Endodermal cell (in vitro differentiated cells): Measurements from ENCODE around the gene TMEM209. TPM values are rescaled to one million over a fixed set of nuclear protein-coding genes. Genes with fewer than 3 reads are reported as not detected.

ENCODE experiments used
- DNase-seq: peaks from one replicate; pipeline ENCODE4 v3.0.0-alpha.2; 2017
- H3K27ac ChIP-seq: 2 replicates; pipeline ENCODE4 v1.5.1; 2013; ENCODE audit warnings: mild to moderate bottlenecking, low read depth, low read length, moderate library complexity
- H3K27me3 ChIP-seq: 2 replicates; pipeline ENCODE4 v1.6.1; 2013; ENCODE audit warnings: mild to moderate bottlenecking, low read length, moderate library complexity; ENCODE audit not compliant: insufficient read depth, control insufficient read depth, poor library complexity, severe bottlenecking
- H3K36me3 ChIP-seq: 2 replicates; pipeline ENCODE4 v1.7.0; 2013; ENCODE audit warnings: mild to moderate bottlenecking, low read length, moderate library complexity; ENCODE audit not compliant: control insufficient read depth, insufficient read depth
- H3K4me1 ChIP-seq: one replicate; pipeline ENCODE4 v1.7.0; 2013; ENCODE audit warnings: low read length; ENCODE audit not compliant: control insufficient read depth, insufficient read depth
- H3K4me3 ChIP-seq: 2 replicates; pipeline ENCODE4 v1.5.1; 2013; ENCODE audit warnings: mild to moderate bottlenecking, low read length, moderate library complexity
- H3K9ac ChIP-seq: 2 replicates; pipeline ENCODE4 v1.6.1; 2013; ENCODE audit warnings: mild to moderate bottlenecking, low read length, moderate library complexity; ENCODE audit not compliant: poor library complexity, severe bottlenecking; ENCODE audit errors: extremely low read depth
- H3K9me3 ChIP-seq: 2 replicates; pipeline ENCODE4 v1.6.1; 2013; ENCODE audit warnings: mild to moderate bottlenecking, low read length, moderate library complexity; ENCODE audit not compliant: control insufficient read depth
- H3K27ac Mint-ChIP-seq: 2 replicates; pipeline ENCODE4 v1.8.0; 2020; ENCODE audit warnings: mixed read lengths
- H3K27me3 Mint-ChIP-seq: 2 replicates; pipeline ENCODE4 v1.8.0; 2021; ENCODE audit warnings: mild to moderate bottlenecking, mixed read lengths; ENCODE audit not compliant: insufficient read depth
- H3K36me3 Mint-ChIP-seq: 2 replicates; pipeline ENCODE4 v1.8.0; 2020; ENCODE audit warnings: low read depth, mixed read lengths
- H3K4me1 Mint-ChIP-seq: 2 replicates; pipeline ENCODE4 v1.8.0; 2020; ENCODE audit warnings: mixed read lengths
- H3K4me3 Mint-ChIP-seq: 2 replicates; pipeline ENCODE4 v1.8.0; 2020; ENCODE audit warnings: mild to moderate bottlenecking, moderate library complexity, mixed read lengths
- H3K9me3 Mint-ChIP-seq: 2 replicates; pipeline ENCODE4 v1.8.0; 2020; ENCODE audit warnings: mild to moderate bottlenecking, mixed read lengths
- CTCF ChIP-seq: fragments of 200-600 bp; sonication (generic); conservative IDR thresholded peaks from 2 replicates; pipeline ENCODE4 v1.5.0; 2021; ENCODE audit warnings: antibody characterized with exemption, mild to moderate bottlenecking
- whole genome bisulfite sequencing, 2 experiments: methylation state at CpG; one replicate each; pipeline versions ENCODE4 v1.1.5 to v1.1.7; 2013; ENCODE audit warnings: missing lambda C conversion rate in 2 of 2, mixed read lengths in 1 of 2; ENCODE audit not compliant: insufficient coverage in 1 of 2, insufficient read length in 1 of 2; 5-methylcytosine and 5-hydroxymethylcytosine counted together
- total RNA-seq, 2 donors: library from RNA; stranded (reverse); fragmentation: NEBNext Ultra II Directional in 1 of 2; extraction: Animal tissue kit (Norgen Biotek cat#: 25700) in 1 of 2; gene quantifications; 2 replicates in 1 of 2; 3 replicates in 1 of 2; pipeline ENCODE4 v1.2.1, GENCODE V29; 2021

Gene TMEM209
- total RNA-seq, 2 donors from 2014 or later, result 30.9 to 37.9 TPM

- peaks cover 70% of the 10 kb centered on the region for H3K36me3 Mint-ChIP-seq
- WGBS, 2 experiments, result 100% methylated on average over 2 of the region's 2 CpGs; no CpG with 5 or more reads in 1 of the 2 experiments
- Histone ChIP-seq H3K36me3 (peaks cover 80% of the 10 kb centered on the region), H3K4me1 (no peaks in the 10 kb centered on the region), H3K9ac (no peak overlapping the region), H3K4me3 (no peak overlapping the region), H3K27ac (no peak overlapping the region), H3K9me3 (no peaks in the 10 kb centered on the region), H3K27me3 (no peaks in the 10 kb centered on the region)
- TF ChIP-seq CTCF, result no peak
- DNase-seq, result no peak
- H3K27ac Mint-ChIP-seq, result no peak overlapping the region
- H3K4me1 Mint-ChIP-seq, result no peaks in the 10 kb centered on the region
- H3K4me3 Mint-ChIP-seq, result no peak overlapping the region
- no peaks in the 10 kb centered on the region for H3K9me3 Mint-ChIP-seq
- no peaks in the 10 kb centered on the region for H3K27me3 Mint-ChIP-seq
These were observed 9.8 kb downstream of the TMEM209 start for GRCh38 chr7:130195396-130195795.

- Mint-ChIP-seq H3K4me3 (no peak overlapping the region), H3K27ac (no peak overlapping the region), H3K4me1 (peaks cover 7% of the 10 kb centered on the region), H3K36me3 (peaks cover 63% of the 10 kb centered on the region), H3K27me3 (no peaks in the 10 kb centered on the region), H3K9me3 (no peaks in the 10 kb centered on the region)
- H3K27me3 ChIP-seq, result no peaks in the 10 kb centered on the region
- H3K9ac ChIP-seq, result no peak overlapping the region
- H3K27ac ChIP-seq, result no peak overlapping the region
- no peak for TF ChIP-seq CTCF
- no peak overlapping the region for H3K4me3 ChIP-seq
- no peaks in the 10 kb centered on the region for H3K9me3 ChIP-seq
- no peak for DNase-seq
- peaks cover 65% of the 10 kb centered on the region for H3K36me3 ChIP-seq
- 94 to 100% methylated on average over 7 of the region's 7 CpGs for WGBS, 2 experiments
- H3K4me1 ChIP-seq, result no peaks in the 10 kb centered on the region
These were observed 13.4 kb downstream of the TMEM209 start for GRCh38 chr7:130191791-130192190.

- Histone ChIP-seq H3K9me3 (no peaks in the 10 kb centered on the region), H3K27ac (no peak overlapping the region), H3K36me3 (peaks cover 60% of the 10 kb centered on the region), H3K27me3 (no peaks in the 10 kb centered on the region), H3K9ac (no peak overlapping the region), H3K4me1 (no peaks in the 10 kb centered on the region), H3K4me3 (no peak overlapping the region)
- Mint-ChIP-seq H3K4me3 (no peak overlapping the region), H3K36me3 (peaks cover 58% of the 10 kb centered on the region), H3K27me3 (no peaks in the 10 kb centered on the region), H3K9me3 (no peaks in the 10 kb centered on the region), H3K27ac (peak overlapping the region; percentile 9), H3K4me1 (peaks cover 7% of the 10 kb centered on the region)
- WGBS, 2 experiments, result 94 to 100% methylated on average over 4 to 5 of the region's 5 CpGs
- DNase-seq, result no peak
- TF ChIP-seq CTCF, result no peak
These were observed 15.9 kb downstream of the TMEM209 start for GRCh38 chr7:130189343-130189742.
